ENCODE measurements around the gene BSN. TPM values are rescaled to one million over a fixed set of nuclear protein-coding genes. Genes with fewer than 3 reads are reported as not detected.

The BSN gene
- total RNA-seq, 1 donor from 2014 or later: not detected

- no peak for FAIRE-seq
- no peaks in the 10 kb centered on the region for H3K27me3 ChIP-seq (ENCODE audit: control insufficient read depth, insufficient read depth, low read length)
- H3K36me3 ChIP-seq (ENCODE audit: control insufficient read depth, insufficient read depth, low read length): peaks cover 5% of the 10 kb centered on the region
- no peak for TF ChIP-seq CTCF (IDR thresholded peaks at IDR 0.05; ENCODE audit: insufficient read depth, low read length, severe bottlenecking)
- no peak overlapping the region for H3K4me3 ChIP-seq (ENCODE audit: low read depth, low read length)
- DNase-seq (ENCODE audit: low read depth): no peak
These were observed 17.3 kb upstream of the BSN start for GRCh38 chr3:49536875-49537533.

DNA sequence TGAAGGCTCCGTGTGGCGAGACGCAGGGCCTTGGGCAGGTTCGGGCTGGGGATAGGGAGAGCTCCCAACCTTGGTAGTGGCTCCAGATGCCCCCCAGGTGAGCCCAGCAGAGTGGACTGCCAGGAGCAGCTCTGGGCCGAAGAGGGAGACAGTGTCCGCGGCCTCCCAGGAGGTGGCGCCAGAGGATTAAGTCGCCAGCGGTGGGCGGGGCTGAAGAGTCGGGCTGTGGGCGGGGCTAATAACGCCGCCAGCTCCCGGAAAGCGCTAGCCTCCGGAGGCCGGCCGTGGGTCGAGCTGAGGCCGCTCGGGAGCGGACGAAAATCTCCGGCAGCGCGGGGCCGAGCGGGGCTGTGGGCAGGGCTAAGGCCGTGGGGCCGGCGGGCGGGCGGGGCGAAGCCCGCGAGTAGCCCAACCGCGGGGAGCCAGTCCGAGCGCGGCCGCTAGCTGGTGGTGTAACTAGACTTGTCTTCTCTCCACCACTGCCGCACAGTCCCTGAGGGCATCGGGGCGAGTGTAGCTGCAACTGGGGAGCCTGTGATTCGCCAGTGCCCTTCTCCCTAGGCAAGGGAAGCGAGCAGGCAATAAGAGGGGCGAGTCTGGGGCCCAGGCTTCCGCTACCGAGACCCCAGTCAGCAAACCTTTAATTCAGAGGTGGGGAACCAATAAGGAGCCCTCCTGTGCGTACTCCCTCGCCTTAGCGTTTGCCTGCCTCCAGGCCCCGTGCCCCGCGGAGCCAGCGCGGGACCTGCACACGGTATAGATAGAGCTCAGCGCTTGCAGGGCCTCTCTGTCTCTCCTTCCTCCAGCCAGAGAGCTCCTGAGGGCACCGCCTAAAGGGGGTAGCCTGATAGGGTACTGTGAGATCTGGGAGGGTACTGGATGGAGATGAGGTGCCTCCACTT lies 14.4 kb upstream of the BSN start:
- FAIRE-seq (no peak), DNase-seq (ENCODE audit: low read depth) (peak; percentile 75)
- H3K4me3 ChIP-seq (ENCODE audit: low read depth, low read length): peak overlapping the region; percentile 43
- no peaks in the 10 kb centered on the region for H3K36me3 ChIP-seq (ENCODE audit: control insufficient read depth, insufficient read depth, low read length)
- peak; percentile 92 for TF ChIP-seq CTCF (IDR thresholded peaks at IDR 0.05; ENCODE audit: insufficient read depth, low read length, severe bottlenecking)
- no peaks in the 10 kb centered on the region for H3K27me3 ChIP-seq (ENCODE audit: control insufficient read depth, insufficient read depth, low read length)

DNA sequence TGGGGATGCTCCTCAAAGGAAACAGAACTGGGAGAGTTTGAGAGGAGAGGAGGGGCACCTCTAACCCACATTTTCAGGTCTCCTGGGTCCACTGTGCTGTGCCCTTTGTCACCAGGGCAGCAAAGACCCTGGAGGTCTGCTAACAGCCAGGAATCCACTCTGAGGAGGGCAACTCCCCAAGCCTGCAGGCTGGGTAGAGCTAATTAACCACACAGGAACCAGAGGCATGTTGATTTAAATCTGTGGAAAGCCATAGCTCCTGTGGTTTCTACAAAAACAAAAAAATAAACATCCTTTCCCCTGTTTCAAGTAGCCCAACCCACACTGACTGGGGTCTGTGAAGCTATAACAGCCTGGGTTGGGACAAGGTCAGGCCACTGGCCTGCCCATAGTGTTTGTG lies 2.2 kb upstream of the BSN start:
- Histone ChIP-seq H3K36me3 (ENCODE audit: control insufficient read depth, insufficient read depth, low read length) (no peaks in the 10 kb centered on the region), H3K4me3 (ENCODE audit: low read depth, low read length) (no peak overlapping the region), H3K27me3 (ENCODE audit: control insufficient read depth, insufficient read depth, low read length) (peaks cover 6% of the 10 kb centered on the region)
- FAIRE-seq: no peak
- TF ChIP-seq CTCF (IDR thresholded peaks at IDR 0.05; ENCODE audit: insufficient read depth, low read length, severe bottlenecking): no peak
- DNase-seq (ENCODE audit: low read depth): no peak

- FAIRE-seq (peak; percentile 28), DNase-seq (ENCODE audit: low read depth) (peak; percentile 63)
- Histone ChIP-seq H3K4me3 (ENCODE audit: low read depth, low read length) (no peak overlapping the region), H3K36me3 (ENCODE audit: control insufficient read depth, insufficient read depth, low read length) (no peaks in the 10 kb centered on the region), H3K27me3 (ENCODE audit: control insufficient read depth, insufficient read depth, low read length) (peaks cover 6% of the 10 kb centered on the region)
- no peak for TF ChIP-seq CTCF (IDR thresholded peaks at IDR 0.05; ENCODE audit: insufficient read depth, low read length, severe bottlenecking)
These were observed 969 bp upstream of the BSN start for GRCh38 chr3:49553324-49553691.

- no peak for FAIRE-seq
- Histone ChIP-seq H3K4me3 (ENCODE audit: low read depth, low read length) (peak overlapping the region; percentile 36), H3K36me3 (ENCODE audit: control insufficient read depth, insufficient read depth, low read length) (no peaks in the 10 kb centered on the region), H3K27me3 (ENCODE audit: control insufficient read depth, insufficient read depth, low read length) (peaks cover 6% of the 10 kb centered on the region)
- DNase-seq (ENCODE audit: low read depth): no peak
- no peak for TF ChIP-seq CTCF (IDR thresholded peaks at IDR 0.05; ENCODE audit: insufficient read depth, low read length, severe bottlenecking)
These were observed 472 bp downstream of the BSN start for GRCh38 chr3:49554633-49555265.
